Stimulated activated naive B cell treated with anti-CD40 and anti-IgM and Interleukin-4, amounts not matched to agents 10 μg/mL and 1 μg/mL and 100 μg/mL, for 72 hours (primary cell): ENCODE results near the gene DPY30.
"Not testable (repeated sequence)": the region's sequence is repeated elsewhere in the genome, so short reads cannot be mapped to it uniquely, and the experiment has no call there.

Source experiments
- ATAC-seq, 2 donors: fragments of 150-1000 bp; cut with Tn5 transposase; replicated peaks; 2 replicates each; pipeline ENCODE4 v1.10.0; 2021; ENCODE audit warnings: moderate library complexity in 1 of 2
- DNase-seq: peaks from one replicate; pipeline ENCODE4 v3.0.0; 2021
- H3K27ac Mint-ChIP-seq: one replicate; pipeline ENCODE4 v1.8.0; 2022; ENCODE audit warnings: mild to moderate bottlenecking, mixed read lengths
- H3K27me3 Mint-ChIP-seq, 2 donors: one replicate each; pipeline ENCODE4 v1.8.0; 2022; ENCODE audit warnings: mixed read lengths in 2 of 2
- H3K36me3 Mint-ChIP-seq, 2 donors: one replicate each; pipeline ENCODE4 v1.8.0; 2022; ENCODE audit warnings: mixed read lengths in 2 of 2, mild to moderate bottlenecking in 1 of 2
- H3K4me1 Mint-ChIP-seq, 2 donors: one replicate each; pipeline ENCODE4 v1.8.0; 2022; ENCODE audit warnings: mixed read lengths in 2 of 2, mild to moderate bottlenecking in 1 of 2
- H3K4me3 Mint-ChIP-seq, 2 donors: one replicate each; pipeline ENCODE4 v1.8.0; 2022; ENCODE audit warnings: mild to moderate bottlenecking in 2 of 2, mixed read lengths in 2 of 2, moderate library complexity in 1 of 2
- H3K9me3 Mint-ChIP-seq, 2 donors: one replicate each; pipeline ENCODE4 v1.8.0; 2022; ENCODE audit warnings: mixed read lengths in 2 of 2, mild to moderate bottlenecking in 1 of 2

DPY30 gene

GRCh38 chr2:32039447-32040219, at the start of gene DPY30:
Gene DPY30, minus strand, starts transcription at chr2:32039805. Its CDS starts 349 bp downstream, at chr2:32039456.
- H3K36me3 Mint-ChIP-seq: peaks cover 0 to 2% of the 10 kb centered on the region in 2 donors
- H3K27ac Mint-ChIP-seq: peak within 1 kb of the TSS; percentile 97
- no peaks in the 10 kb centered on the region for H3K9me3 Mint-ChIP-seq

GRCh38 chr2:32074134-32074506, 34.5 kb upstream of the DPY30 start:
- H3K4me3 Mint-ChIP-seq: no peak overlapping the region
- DNase-seq: no peak
- no peak overlapping the region for H3K27ac Mint-ChIP-seq
- H3K36me3 Mint-ChIP-seq: peaks cover 0 to 13% of the 10 kb centered on the region in 2 donors
- H3K9me3 Mint-ChIP-seq: no peaks in the 10 kb centered on the region
- no peak for ATAC-seq
- no peaks in the 10 kb centered on the region for H3K27me3 Mint-ChIP-seq
- H3K4me1 Mint-ChIP-seq: peaks cover 4 to 34% of the 10 kb centered on the region in 2 donors

More at GRCh38 chr2:32039447-32040219, at the start of gene DPY30:
- Mint-ChIP-seq H3K4me1 (peaks cover under 1 to 4% of the 10 kb centered on the region in 2 donors), H3K4me3 (peak within 1 kb of the TSS; percentile 94 to 95), H3K27me3 (no peaks in the 10 kb centered on the region)
- DNase-seq: peak; percentile 90
- peak; percentile 95 for ATAC-seq

- no peak for ATAC-seq
- H3K27ac Mint-ChIP-seq: no peak overlapping the region
- peaks cover 13 to 45% of the 10 kb centered on the region in 2 donors for H3K4me1 Mint-ChIP-seq
- no peak overlapping the region for H3K4me3 Mint-ChIP-seq
- H3K9me3 Mint-ChIP-seq: no peaks in the 10 kb centered on the region
- H3K27me3 Mint-ChIP-seq: no peaks in the 10 kb centered on the region
- peaks cover 3 to 8% of the 10 kb centered on the region in 2 donors for H3K36me3 Mint-ChIP-seq
- no peak for DNase-seq
Measured at GRCh38 chr2:32067549-32067948, 27.9 kb upstream of the DPY30 start.

GRCh38 chr2:32064713-32065112, 25.1 kb upstream of the DPY30 start:
- no peaks in the 10 kb centered on the region for H3K27me3 Mint-ChIP-seq
- no peaks in the 10 kb centered on the region for H3K9me3 Mint-ChIP-seq
- DNase-seq (no peak), ATAC-seq (no peak)
- peak overlapping the region; percentile 92 to 97 for H3K4me3 Mint-ChIP-seq
- peaks cover 14 to 38% of the 10 kb centered on the region in 2 donors for H3K4me1 Mint-ChIP-seq
- H3K36me3 Mint-ChIP-seq: peaks cover 3% of the 10 kb centered on the region in 2 donors
- peak overlapping the region; percentile 87 for H3K27ac Mint-ChIP-seq

- ATAC-seq (peak; percentile 10 to 12), DNase-seq (peak; percentile 10)
- Mint-ChIP-seq H3K27ac (peak overlapping the region; percentile 87), H3K27me3 (no peaks in the 10 kb centered on the region), H3K4me1 (peaks cover 14 to 38% of the 10 kb centered on the region in 2 donors), H3K4me3 (peak overlapping the region; percentile 92 to 97), H3K9me3 (no peaks in the 10 kb centered on the region), H3K36me3 (peaks cover 3% of the 10 kb centered on the region in 2 donors)
Measured at GRCh38 chr2:32064021-32064601, 24.5 kb upstream of the DPY30 start.

- peaks cover 3% of the 10 kb centered on the region in 2 donors for H3K36me3 Mint-ChIP-seq
- H3K4me1 Mint-ChIP-seq: peaks cover 14 to 38% of the 10 kb centered on the region in 2 donors
- peak; percentile 96 for DNase-seq
- H3K27me3 Mint-ChIP-seq: no peaks in the 10 kb centered on the region
- H3K4me3 Mint-ChIP-seq: peak within 1 kb of the TSS; percentile 92 to 97
- H3K27ac Mint-ChIP-seq: peak within 1 kb of the TSS; percentile 87
- no peaks in the 10 kb centered on the region for H3K9me3 Mint-ChIP-seq
- ATAC-seq: peak; percentile 95
Measured at GRCh38 chr2:32063310-32064020, 23.9 kb upstream of the DPY30 start, which contains the start of gene SPAST. Gene SPAST, plus strand, starts transcription at chr2:32063556. Its CDS starts 276 bp downstream, at chr2:32063832.

- H3K36me3 Mint-ChIP-seq: peaks cover 2 to 3% of the 10 kb centered on the region in 2 donors
- DNase-seq (no peak), ATAC-seq (no peak)
- H3K4me3 Mint-ChIP-seq: peak overlapping the region; percentile 92 to 97
- no peaks in the 10 kb centered on the region for H3K27me3 Mint-ChIP-seq
- no peaks in the 10 kb centered on the region for H3K9me3 Mint-ChIP-seq
- H3K4me1 Mint-ChIP-seq: peaks cover 13 to 36% of the 10 kb centered on the region in 2 donors
- H3K27ac Mint-ChIP-seq: no peak overlapping the region
Measured at GRCh38 chr2:32061973-32062861, 22.6 kb upstream of the DPY30 start.

GRCh38 chr2:32061430-32061829, 21.8 kb upstream of the DPY30 start:
- Mint-ChIP-seq H3K4me3 (no peak overlapping the region), H3K36me3 (peaks cover 0 to 3% of the 10 kb centered on the region in 2 donors)
- ATAC-seq: no peak

GRCh38 chr2:32060266-32060665, 20.7 kb upstream of the DPY30 start:
- Mint-ChIP-seq H3K9me3 (no peaks in the 10 kb centered on the region), H3K4me1 (peaks cover 6 to 19% of the 10 kb centered on the region in 2 donors), H3K27me3 (no peaks in the 10 kb centered on the region), H3K27ac (no peak overlapping the region), H3K36me3 (no peaks in the 10 kb centered on the region), H3K4me3 (no peak overlapping the region)
- ATAC-seq: no peak
- no peak for DNase-seq

More at GRCh38 chr2:32061430-32061829, 21.8 kb upstream of the DPY30 start:
- H3K27me3 Mint-ChIP-seq: no peaks in the 10 kb centered on the region
- DNase-seq: no peak
- no peaks in the 10 kb centered on the region for H3K9me3 Mint-ChIP-seq
- peaks cover 11 to 31% of the 10 kb centered on the region in 2 donors for H3K4me1 Mint-ChIP-seq
- H3K27ac Mint-ChIP-seq: no peak overlapping the region

GRCh38 chr2:32058130-32058529, 18.5 kb upstream of the DPY30 start:
- Mint-ChIP-seq H3K4me1 (peaks cover 6 to 9% of the 10 kb centered on the region in 2 donors), H3K4me3 (no peak overlapping the region), H3K27me3 (no peaks in the 10 kb centered on the region), H3K27ac (no peak overlapping the region), H3K36me3 (no peaks in the 10 kb centered on the region), H3K9me3 (no peaks in the 10 kb centered on the region)
- DNase-seq (no peak), ATAC-seq (no peak)

GRCh38 chr2:32054583-32054982, 15.0 kb upstream of the DPY30 start:
- not testable (repeated sequence) for H3K4me1 Mint-ChIP-seq, DNase-seq, H3K4me3 Mint-ChIP-seq, H3K9me3 Mint-ChIP-seq, H3K36me3 Mint-ChIP-seq, ATAC-seq, H3K27ac Mint-ChIP-seq, H3K27me3 Mint-ChIP-seq

GRCh38 chr2:32051836-32052439, 12.3 kb upstream of the DPY30 start:
- H3K9me3 Mint-ChIP-seq: no peaks in the 10 kb centered on the region
- H3K27ac Mint-ChIP-seq: no peak overlapping the region
- no peaks in the 10 kb centered on the region for H3K4me1 Mint-ChIP-seq
- H3K36me3 Mint-ChIP-seq: no peaks in the 10 kb centered on the region
- H3K27me3 Mint-ChIP-seq: no peaks in the 10 kb centered on the region
- DNase-seq (no peak), ATAC-seq (no peak)
- H3K4me3 Mint-ChIP-seq: no peak overlapping the region

- Mint-ChIP-seq H3K4me3 (no peak overlapping the region), H3K27me3 (no peaks in the 10 kb centered on the region), H3K4me1 (peaks cover 0 to 4% of the 10 kb centered on the region in 2 donors), H3K9me3 (no peaks in the 10 kb centered on the region), H3K36me3 (no peaks in the 10 kb centered on the region), H3K27ac (no peak overlapping the region)
- no peak for ATAC-seq
- DNase-seq: no peak
Measured at GRCh38 chr2:32043561-32043960, 4.0 kb upstream of the DPY30 start.
